Measurements from ENCODE around the gene IL33.
A peak's percentile ranks its signal among the peaks of the same experiment; 100 is the strongest.
"Not testable (repeated sequence)": the region's sequence is repeated elsewhere in the genome, so short reads cannot be mapped to it uniquely, and the experiment has no call there.

IL33 gene, protein sequence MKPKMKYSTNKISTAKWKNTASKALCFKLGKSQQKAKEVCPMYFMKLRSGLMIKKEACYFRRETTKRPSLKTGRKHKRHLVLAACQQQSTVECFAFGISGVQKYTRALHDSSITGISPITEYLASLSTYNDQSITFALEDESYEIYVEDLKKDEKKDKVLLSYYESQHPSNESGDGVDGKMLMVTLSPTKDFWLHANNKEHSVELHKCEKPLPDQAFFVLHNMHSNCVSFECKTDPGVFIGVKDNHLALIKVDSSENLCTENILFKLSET

DNA sequence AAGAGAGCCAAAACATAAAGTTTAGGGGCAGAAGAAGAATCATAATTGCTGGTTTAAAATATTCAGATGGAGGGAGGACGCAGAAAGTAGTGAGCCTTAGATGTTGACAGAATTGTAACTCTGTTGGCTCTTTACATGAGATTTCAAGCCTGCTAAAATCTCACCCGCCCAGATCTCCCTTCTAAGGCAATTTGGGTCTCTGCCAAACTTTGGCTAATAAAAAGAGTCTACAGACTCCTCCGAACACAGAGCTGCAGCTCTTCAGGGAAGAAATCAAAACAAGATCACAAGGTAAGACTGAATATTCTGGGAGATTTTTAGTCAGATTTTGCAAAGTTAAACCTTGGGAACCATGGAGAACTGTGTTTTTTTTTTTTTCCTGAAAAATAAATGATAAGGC, at the start of gene IL33:
Gene IL33 (plus strand): TSS at position 246 of the 400 bp plus-strand sequence. CDS start 25,888 bp downstream, outside the sequence.
- Histone ChIP-seq H3K27me3 (ENCODE audit: control insufficient read depth in 2 of 2, insufficient read depth in 2 of 2, low read length in 2 of 2) (no peaks in the 10 kb centered on the region), H3K4me1 (ENCODE audit: control insufficient read depth in 2 of 2, insufficient read depth in 2 of 2, low read length in 2 of 2) (no peaks in the 10 kb centered on the region), H3K9ac (ENCODE audit: low read depth in 1 of 2, low read length in 2 of 2) (no peak within 1 kb of the TSS), H3K27ac (ENCODE audit: low read depth in 2 of 2, low read length in 2 of 2) (peak within 1 kb of the TSS in 1 of 2 donors; percentile 3), H3K9me3 (ENCODE audit: control insufficient read depth in 2 of 2, low read length in 2 of 2) (no peaks in the 10 kb centered on the region), H3K4me3 (ENCODE audit: low read length in 2 of 2) (peak within 1 kb of the TSS in 1 of 2 donors; percentile 41), H3K36me3 (ENCODE audit: control insufficient read depth in 2 of 2, insufficient read depth in 2 of 2, low read length in 2 of 2) (no peaks in the 10 kb centered on the region)

DNA sequence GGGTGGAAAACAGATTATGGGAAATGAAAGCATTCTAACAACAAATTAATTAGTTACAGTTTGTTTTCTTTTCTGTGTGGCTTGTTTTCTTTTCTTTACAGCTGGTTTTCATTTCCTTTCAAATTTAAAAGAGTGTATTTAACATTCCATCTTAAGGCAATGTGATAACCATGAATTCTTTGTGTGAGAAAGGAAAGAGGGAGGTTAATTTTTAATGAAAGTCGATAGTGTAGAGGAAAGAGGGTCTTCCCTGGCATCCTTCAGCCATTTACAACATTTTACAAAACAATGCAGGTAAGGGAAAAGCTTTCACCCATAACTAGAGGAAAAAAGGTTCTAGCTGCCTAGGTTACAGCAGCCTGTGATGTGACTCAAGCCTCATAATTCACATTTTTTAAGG, 43.9 kb upstream of the IL33 start:
- Histone ChIP-seq H3K27ac (ENCODE audit: low read depth in 2 of 2, low read length in 2 of 2) (no peak overlapping the region), H3K4me3 (ENCODE audit: low read length in 2 of 2) (no peak overlapping the region), H3K9ac (ENCODE audit: low read depth in 1 of 2, low read length in 2 of 2) (no peak overlapping the region), H3K36me3 (ENCODE audit: control insufficient read depth in 2 of 2, insufficient read depth in 2 of 2, low read length in 2 of 2) (no peaks in the 10 kb centered on the region), H3K27me3 (ENCODE audit: control insufficient read depth in 2 of 2, insufficient read depth in 2 of 2, low read length in 2 of 2) (no peaks in the 10 kb centered on the region), H3K4me1 (ENCODE audit: control insufficient read depth in 2 of 2, insufficient read depth in 2 of 2, low read length in 2 of 2) (no peaks in the 10 kb centered on the region), H3K9me3 (ENCODE audit: control insufficient read depth in 2 of 2, low read length in 2 of 2) (no peaks in the 10 kb centered on the region)

DNA sequence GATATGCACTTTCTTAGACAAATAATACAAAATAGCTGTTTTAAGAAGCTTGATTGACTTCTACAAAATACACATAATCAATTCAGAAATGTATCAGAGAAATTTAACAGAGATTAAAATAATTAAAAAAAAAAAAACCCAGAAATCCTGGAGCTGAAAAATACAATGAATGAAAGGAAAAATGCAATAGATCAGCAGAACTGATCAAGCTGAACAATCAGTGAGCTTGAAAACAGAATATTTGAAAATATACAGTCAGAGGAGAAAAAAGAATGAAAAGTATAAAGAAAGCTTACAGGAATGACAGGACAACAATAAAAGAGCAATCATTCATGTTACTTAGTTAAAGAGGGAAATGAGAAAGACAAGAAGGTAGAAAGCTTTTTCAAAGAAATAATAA, 41.7 kb upstream of the IL33 start:
- no peaks in the 10 kb centered on the region for H3K9me3 ChIP-seq (ENCODE audit: control insufficient read depth in 2 of 2, low read length in 2 of 2)

GRCh38 chr9:6182549-6183226, 32.9 kb upstream of the IL33 start:
- not testable (repeated sequence) for H3K4me3 ChIP-seq (ENCODE audit: low read length in 2 of 2); H3K4me1 ChIP-seq (ENCODE audit: control insufficient read depth in 2 of 2, insufficient read depth in 2 of 2, low read length in 2 of 2); H3K36me3 ChIP-seq (ENCODE audit: control insufficient read depth in 2 of 2, insufficient read depth in 2 of 2, low read length in 2 of 2); H3K27ac ChIP-seq (ENCODE audit: low read depth in 2 of 2, low read length in 2 of 2); H3K27me3 ChIP-seq (ENCODE audit: control insufficient read depth in 2 of 2, insufficient read depth in 2 of 2, low read length in 2 of 2); H3K9me3 ChIP-seq (ENCODE audit: control insufficient read depth in 2 of 2, low read length in 2 of 2); H3K9ac ChIP-seq (ENCODE audit: low read depth in 1 of 2, low read length in 2 of 2)

More for the DNA sequence above, 41.7 kb upstream of the IL33 start:
- Histone ChIP-seq H3K27ac (ENCODE audit: low read depth in 2 of 2, low read length in 2 of 2) (no peak overlapping the region), H3K4me1 (ENCODE audit: control insufficient read depth in 2 of 2, insufficient read depth in 2 of 2, low read length in 2 of 2) (no peaks in the 10 kb centered on the region), H3K4me3 (ENCODE audit: low read length in 2 of 2) (no peak overlapping the region), H3K9ac (ENCODE audit: low read depth in 1 of 2, low read length in 2 of 2) (no peak overlapping the region), H3K27me3 (ENCODE audit: control insufficient read depth in 2 of 2, insufficient read depth in 2 of 2, low read length in 2 of 2) (no peaks in the 10 kb centered on the region), H3K36me3 (ENCODE audit: control insufficient read depth in 2 of 2, insufficient read depth in 2 of 2, low read length in 2 of 2) (no peaks in the 10 kb centered on the region)

DNA sequence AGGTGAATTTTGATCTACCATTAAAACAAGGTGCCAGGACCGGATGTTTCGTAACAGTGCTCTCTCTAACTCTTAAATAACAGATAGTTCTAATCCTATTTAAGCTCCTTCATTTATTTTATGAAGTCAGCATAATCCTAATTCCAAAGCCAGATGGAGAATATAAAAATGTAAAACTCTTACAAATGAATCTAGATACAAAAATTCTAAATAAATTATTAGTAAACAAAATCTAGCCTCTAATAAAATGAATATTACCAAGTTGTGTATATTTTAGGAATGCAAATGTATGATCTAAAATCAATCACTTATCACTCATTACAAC, 32.4 kb upstream of the IL33 start:
- Histone ChIP-seq H3K36me3 (ENCODE audit: control insufficient read depth in 2 of 2, insufficient read depth in 2 of 2, low read length in 2 of 2) (no peaks in the 10 kb centered on the region), H3K27ac (ENCODE audit: low read depth in 2 of 2, low read length in 2 of 2) (no peak overlapping the region), H3K4me1 (ENCODE audit: control insufficient read depth in 2 of 2, insufficient read depth in 2 of 2, low read length in 2 of 2) (no peaks in the 10 kb centered on the region), H3K4me3 (ENCODE audit: low read length in 2 of 2) (no peak overlapping the region), H3K9ac (ENCODE audit: low read depth in 1 of 2, low read length in 2 of 2) (no peak overlapping the region), H3K27me3 (ENCODE audit: control insufficient read depth in 2 of 2, insufficient read depth in 2 of 2, low read length in 2 of 2) (no peaks in the 10 kb centered on the region), H3K9me3 (ENCODE audit: control insufficient read depth in 2 of 2, low read length in 2 of 2) (no peaks in the 10 kb centered on the region)

DNA sequence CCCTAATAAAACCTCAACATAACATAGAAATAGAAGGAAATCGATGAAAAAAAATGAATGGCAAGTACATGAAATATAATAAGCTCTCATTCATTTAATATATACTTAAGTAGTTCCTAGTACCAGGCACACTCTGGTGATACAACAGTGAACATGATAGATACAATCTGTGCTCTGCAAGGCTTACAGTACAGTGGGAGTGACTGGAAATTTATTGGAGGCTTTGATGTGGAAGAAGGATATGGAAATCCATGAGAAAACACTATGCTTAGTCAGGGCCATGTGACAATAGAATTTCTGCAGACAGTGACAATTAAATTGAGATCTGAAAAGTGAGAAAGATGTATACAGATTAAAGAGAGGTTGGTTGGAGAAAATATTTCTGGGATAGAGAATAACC, 32.0 kb upstream of the IL33 start:
- no peak overlapping the region for H3K9ac ChIP-seq (ENCODE audit: low read depth in 1 of 2, low read length in 2 of 2)
- H3K4me1 ChIP-seq (ENCODE audit: control insufficient read depth in 2 of 2, insufficient read depth in 2 of 2, low read length in 2 of 2) = no peaks in the 10 kb centered on the region
- no peaks in the 10 kb centered on the region for H3K27me3 ChIP-seq (ENCODE audit: control insufficient read depth in 2 of 2, insufficient read depth in 2 of 2, low read length in 2 of 2)
- H3K27ac ChIP-seq (ENCODE audit: low read depth in 2 of 2, low read length in 2 of 2) = no peak overlapping the region
- H3K9me3 ChIP-seq (ENCODE audit: control insufficient read depth in 2 of 2, low read length in 2 of 2) = no peaks in the 10 kb centered on the region
- no peak overlapping the region for H3K4me3 ChIP-seq (ENCODE audit: low read length in 2 of 2)
- H3K36me3 ChIP-seq (ENCODE audit: control insufficient read depth in 2 of 2, insufficient read depth in 2 of 2, low read length in 2 of 2) = no peaks in the 10 kb centered on the region

DNA sequence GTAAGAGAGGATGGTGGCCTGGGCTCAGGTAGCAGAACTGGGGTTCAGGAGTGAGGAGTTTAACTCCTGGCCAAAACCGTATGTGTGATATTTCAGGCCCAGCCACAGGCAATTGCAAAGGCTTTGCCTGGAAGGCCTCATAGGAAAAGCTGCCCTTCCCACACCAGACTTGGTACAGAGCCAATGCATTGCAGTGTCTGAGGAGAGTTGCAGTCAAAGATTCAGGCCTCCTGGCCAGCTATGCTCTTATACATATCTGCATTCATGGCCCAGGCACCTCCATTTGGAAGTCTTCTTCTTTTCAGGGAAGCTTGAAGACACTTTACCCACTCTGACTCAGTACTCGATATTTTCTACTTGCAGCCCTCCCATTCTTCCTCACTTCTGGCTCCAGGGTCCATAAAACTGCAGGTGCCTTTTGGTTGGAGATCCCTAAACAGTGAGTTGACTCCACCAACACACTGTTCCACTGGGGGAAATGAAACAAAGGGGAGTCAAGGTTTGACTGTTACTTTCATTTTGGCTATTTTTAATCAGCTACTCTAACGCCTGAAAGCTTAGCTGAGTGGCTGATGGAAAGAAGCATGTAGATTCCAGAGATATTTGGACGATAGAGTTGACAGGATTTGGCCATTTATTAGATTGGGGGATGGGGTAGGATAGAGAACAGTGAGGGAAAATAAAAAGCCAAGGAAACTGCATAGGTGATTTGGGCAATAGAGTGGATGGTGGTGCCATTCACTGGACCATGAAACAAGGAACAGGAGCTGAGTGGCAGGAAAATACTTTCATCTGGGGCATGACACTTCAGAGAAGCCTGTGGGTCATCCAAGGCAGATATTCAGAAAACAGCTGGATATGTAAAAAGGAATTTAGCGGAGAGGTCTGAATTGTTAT, 30.6 kb upstream of the IL33 start:
- no peaks in the 10 kb centered on the region for H3K4me1 ChIP-seq (ENCODE audit: control insufficient read depth in 2 of 2, insufficient read depth in 2 of 2, low read length in 2 of 2)
- H3K9me3 ChIP-seq (ENCODE audit: control insufficient read depth in 2 of 2, low read length in 2 of 2) = no peaks in the 10 kb centered on the region
- H3K36me3 ChIP-seq (ENCODE audit: control insufficient read depth in 2 of 2, insufficient read depth in 2 of 2, low read length in 2 of 2) = no peaks in the 10 kb centered on the region
- no peak overlapping the region for H3K9ac ChIP-seq (ENCODE audit: low read depth in 1 of 2, low read length in 2 of 2)
- no peaks in the 10 kb centered on the region for H3K27me3 ChIP-seq (ENCODE audit: control insufficient read depth in 2 of 2, insufficient read depth in 2 of 2, low read length in 2 of 2)
- H3K27ac ChIP-seq (ENCODE audit: low read depth in 2 of 2, low read length in 2 of 2) = no peak overlapping the region
- H3K4me3 ChIP-seq (ENCODE audit: low read length in 2 of 2) = no peak overlapping the region

GRCh38 chr9:6186691-6187090, 28.9 kb upstream of the IL33 start:
- Histone ChIP-seq H3K9ac (ENCODE audit: low read depth in 1 of 2, low read length in 2 of 2) (no peak overlapping the region), H3K27me3 (ENCODE audit: control insufficient read depth in 2 of 2, insufficient read depth in 2 of 2, low read length in 2 of 2) (no peaks in the 10 kb centered on the region), H3K36me3 (ENCODE audit: control insufficient read depth in 2 of 2, insufficient read depth in 2 of 2, low read length in 2 of 2) (no peaks in the 10 kb centered on the region), H3K4me1 (ENCODE audit: control insufficient read depth in 2 of 2, insufficient read depth in 2 of 2, low read length in 2 of 2) (no peaks in the 10 kb centered on the region), H3K9me3 (ENCODE audit: control insufficient read depth in 2 of 2, low read length in 2 of 2) (no peaks in the 10 kb centered on the region), H3K27ac (ENCODE audit: low read depth in 2 of 2, low read length in 2 of 2) (no peak overlapping the region), H3K4me3 (ENCODE audit: low read length in 2 of 2) (no peak overlapping the region)

GRCh38 chr9:6187272-6187671, 28.3 kb upstream of the IL33 start:
- Histone ChIP-seq H3K36me3 (ENCODE audit: control insufficient read depth in 2 of 2, insufficient read depth in 2 of 2, low read length in 2 of 2) (no peaks in the 10 kb centered on the region), H3K4me1 (ENCODE audit: control insufficient read depth in 2 of 2, insufficient read depth in 2 of 2, low read length in 2 of 2) (no peaks in the 10 kb centered on the region), H3K9ac (ENCODE audit: low read depth in 1 of 2, low read length in 2 of 2) (no peak overlapping the region), H3K9me3 (ENCODE audit: control insufficient read depth in 2 of 2, low read length in 2 of 2) (no peaks in the 10 kb centered on the region), H3K27ac (ENCODE audit: low read depth in 2 of 2, low read length in 2 of 2) (no peak overlapping the region), H3K4me3 (ENCODE audit: low read length in 2 of 2) (no peak overlapping the region), H3K27me3 (ENCODE audit: control insufficient read depth in 2 of 2, insufficient read depth in 2 of 2, low read length in 2 of 2) (no peaks in the 10 kb centered on the region)

DNA sequence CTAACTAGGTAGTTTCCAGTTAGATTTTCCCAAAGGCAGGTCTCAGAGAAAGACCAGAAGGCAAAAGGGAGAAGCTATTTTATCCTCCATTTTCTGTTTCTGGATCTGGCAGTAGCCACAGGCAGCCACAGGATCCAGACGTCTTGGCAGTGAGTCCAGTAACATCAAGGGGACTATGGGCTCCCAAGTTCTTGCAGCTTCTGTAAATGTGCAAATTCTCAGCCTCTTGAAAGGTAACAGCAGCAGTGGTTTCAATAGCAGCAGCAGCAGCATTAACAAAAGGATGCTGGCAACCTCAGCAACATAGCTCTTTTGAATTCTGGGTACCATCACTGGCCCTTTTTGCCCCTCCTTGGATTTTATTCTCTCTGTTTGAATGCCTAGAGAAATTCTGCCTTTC, 27.1 kb upstream of the IL33 start:
- H3K27ac ChIP-seq (ENCODE audit: low read depth in 2 of 2, low read length in 2 of 2) = no peak overlapping the region
- H3K4me3 ChIP-seq (ENCODE audit: low read length in 2 of 2) = no peak overlapping the region
- H3K9me3 ChIP-seq (ENCODE audit: control insufficient read depth in 2 of 2, low read length in 2 of 2) = no peaks in the 10 kb centered on the region
- H3K27me3 ChIP-seq (ENCODE audit: control insufficient read depth in 2 of 2, insufficient read depth in 2 of 2, low read length in 2 of 2) = no peaks in the 10 kb centered on the region
- H3K4me1 ChIP-seq (ENCODE audit: control insufficient read depth in 2 of 2, insufficient read depth in 2 of 2, low read length in 2 of 2) = no peaks in the 10 kb centered on the region
- no peaks in the 10 kb centered on the region for H3K36me3 ChIP-seq (ENCODE audit: control insufficient read depth in 2 of 2, insufficient read depth in 2 of 2, low read length in 2 of 2)
- H3K9ac ChIP-seq (ENCODE audit: low read depth in 1 of 2, low read length in 2 of 2) = no peak overlapping the region

Data from mucosa of rectum (tissue), 2 donors.